ENCODE results near the gene MTARC2. TPM values are rescaled to one million over a fixed set of nuclear protein-coding genes. Genes with fewer than 3 reads are reported as not detected.

Gene MTARC2
- total and polyA plus RNA-seq, 2 of the 13 experiments (the other 11 are each of a cell fraction or from before 2014, with no cell fraction given) = 8.5 to 10.1 TPM

GRCh38 chr1:220789532-220790147 is 41.5 kb downstream of the MTARC2 start (continued):
- no peak for TF ChIP-seq IRF1 (CRISPR knock-in tag; IDR thresholded peaks at IDR 0.05; ENCODE audit: low read depth)
- TF ChIP-seq ZNF281 (CRISPR knock-in tag; IDR thresholded peaks at IDR 0.05; ENCODE audit: borderline replicate concordance) = peak; percentile 66; the same call in 1 of the 2 replicates
- TF ChIP-seq ZMYM4 (CRISPR knock-in tag; IDR thresholded peaks at IDR 0.05) = peak; percentile 16; the same call in 1 of the 2 replicates
- TF ChIP-seq MED8 (CRISPR knock-in tag; IDR thresholded peaks at IDR 0.05; ENCODE audit: insufficient replicate concordance) = no peak
- no peak for TF ChIP-seq ZNF572 (CRISPR knock-in tag; IDR thresholded peaks at IDR 0.05)
- peak in 1 of 2 experiments; percentile 52; a peak in 1 of 4 replicates for TF ChIP-seq EP300 (IDR thresholded peaks at IDR 0.05; ENCODE audit: low read depth in 2 of 2, low read length in 2 of 2)
- no peak for TF ChIP-seq EP300 (CRISPR knock-in tag; IDR thresholded peaks at IDR 0.05; ENCODE audit: borderline replicate concordance)
- 0 out of 2 replicates have a peak, but pooled peaks have one; percentile 15 for TF ChIP-seq RARA (CRISPR knock-in tag; IDR thresholded peaks at IDR 0.05)
- no peak for TF ChIP-seq TBX3 (IDR thresholded peaks at IDR 0.05; ENCODE audit: borderline replicate concordance)
- peak; percentile 95 for TF ChIP-seq CEBPB (IDR thresholded peaks at IDR 0.05; ENCODE audit: borderline replicate concordance, low read depth, low read length)
- TF ChIP-seq HNF4A (CRISPR knock-in tag; IDR thresholded peaks at IDR 0.05) = peak; percentile 36
- TF ChIP-seq GATAD2A (CRISPR knock-in tag; IDR thresholded peaks at IDR 0.05) = peak; percentile 47; the same call in 1 of the 2 replicates
- 0 out of 2 replicates have a peak, but pooled peaks have one; percentile 11 for TF ChIP-seq ZNF652 (CRISPR knock-in tag; IDR thresholded peaks at IDR 0.05; ENCODE audit: borderline replicate concordance, low read depth)
- TF ChIP-seq KDM5B (CRISPR knock-in tag; IDR thresholded peaks at IDR 0.05; ENCODE audit: borderline replicate concordance) = no peak

Measured in HepG2 (cell line).